Ectodermal cell (in vitro differentiated cells): ENCODE results near the gene C14orf119.

Experiments
- H3K27ac ChIP-seq: 2 replicates; pipeline ENCODE4 v1.7.0; 2013; ENCODE audit warnings: mild to moderate bottlenecking, low read depth, low read length; ENCODE audit not compliant: insufficient read depth, poor library complexity, severe bottlenecking
- H3K27me3 ChIP-seq: 2 replicates; pipeline ENCODE4 v1.7.0; 2013; ENCODE audit warnings: mild to moderate bottlenecking, low read length; ENCODE audit not compliant: insufficient read depth, control insufficient read depth, poor library complexity, severe bottlenecking
- H3K36me3 ChIP-seq: one replicate; pipeline ENCODE4 v1.7.0; 2013; ENCODE audit warnings: low read length; ENCODE audit not compliant: control insufficient read depth, insufficient read depth
- H3K4me1 ChIP-seq: one replicate; pipeline ENCODE4 v1.7.0; 2013; ENCODE audit warnings: low read length; ENCODE audit not compliant: control insufficient read depth, insufficient read depth
- H3K4me3 ChIP-seq: 2 replicates; pipeline ENCODE4 v1.7.0; 2013; ENCODE audit warnings: low read depth, low read length, control low read depth; ENCODE audit not compliant: insufficient read depth
- H3K9me3 ChIP-seq: 2 replicates; pipeline ENCODE4 v1.7.0; 2013; ENCODE audit warnings: mild to moderate bottlenecking, low read length, moderate library complexity; ENCODE audit not compliant: control insufficient read depth
- WGBS, 2 experiments: methylation state at CpG; one replicate each; pipeline ENCODE4 v1.1.7; 2013; ENCODE audit warnings: missing lambda C conversion rate in 2 of 2; 5-methylcytosine and 5-hydroxymethylcytosine counted together

C14orf119 gene

DNA sequence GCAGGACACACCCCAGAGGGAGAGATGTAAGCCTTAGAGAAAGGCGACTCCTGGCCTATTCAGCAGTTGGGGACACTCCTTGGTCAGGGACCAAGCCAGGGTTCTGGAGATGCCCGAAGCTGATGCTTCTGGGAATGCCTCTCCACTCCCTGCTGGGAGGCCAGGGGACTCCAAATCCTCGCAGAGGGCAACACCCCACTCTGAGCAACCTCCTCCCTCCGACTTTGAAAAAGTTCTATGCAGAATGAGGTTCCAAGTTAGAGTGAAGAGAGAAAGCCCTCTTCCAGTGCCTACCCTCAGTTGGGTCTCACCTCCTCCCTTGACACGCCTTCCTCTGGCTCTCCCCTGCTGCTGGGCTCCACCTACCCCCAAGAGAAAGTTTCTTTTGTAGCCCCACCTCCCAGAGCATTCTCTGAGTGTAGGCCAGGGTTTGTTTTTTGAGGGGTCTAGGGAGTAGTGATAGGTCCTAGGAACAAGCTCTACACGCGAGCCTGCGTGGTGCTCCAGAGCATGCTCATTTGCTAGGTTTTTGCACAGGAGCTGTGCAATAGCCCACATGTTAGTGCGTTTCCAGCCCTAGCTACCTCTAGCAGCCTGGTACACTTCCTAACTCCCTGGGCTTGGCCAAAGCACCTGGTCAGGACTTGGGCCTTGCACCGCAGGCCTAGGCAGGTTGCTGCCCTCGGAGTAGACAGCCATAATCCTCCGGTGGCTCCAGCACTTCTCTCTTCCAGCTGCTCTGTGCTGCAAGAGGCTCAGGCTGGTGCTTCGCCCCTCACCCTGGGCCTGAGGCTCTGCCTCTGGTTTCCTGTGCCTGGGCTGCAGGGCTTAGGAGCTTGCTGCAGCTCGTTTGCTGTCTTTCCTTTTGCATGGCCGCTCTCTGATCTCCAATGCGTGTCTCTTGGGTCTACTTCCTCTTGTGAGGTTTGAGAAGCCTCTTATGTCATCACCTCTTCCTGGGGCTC lies 24.3 kb downstream of the C14orf119 start:
- 74 to 75% methylated on average over 16 of the region's 16 CpGs for WGBS, 2 experiments
- no peaks in the 10 kb centered on the region for H3K9me3 ChIP-seq
- no peaks in the 10 kb centered on the region for H3K27me3 ChIP-seq
- peaks cover 16% of the 10 kb centered on the region for H3K4me1 ChIP-seq
- H3K36me3 ChIP-seq: no peaks in the 10 kb centered on the region
- H3K27ac ChIP-seq: no peak overlapping the region
- H3K4me3 ChIP-seq: no peak overlapping the region

DNA sequence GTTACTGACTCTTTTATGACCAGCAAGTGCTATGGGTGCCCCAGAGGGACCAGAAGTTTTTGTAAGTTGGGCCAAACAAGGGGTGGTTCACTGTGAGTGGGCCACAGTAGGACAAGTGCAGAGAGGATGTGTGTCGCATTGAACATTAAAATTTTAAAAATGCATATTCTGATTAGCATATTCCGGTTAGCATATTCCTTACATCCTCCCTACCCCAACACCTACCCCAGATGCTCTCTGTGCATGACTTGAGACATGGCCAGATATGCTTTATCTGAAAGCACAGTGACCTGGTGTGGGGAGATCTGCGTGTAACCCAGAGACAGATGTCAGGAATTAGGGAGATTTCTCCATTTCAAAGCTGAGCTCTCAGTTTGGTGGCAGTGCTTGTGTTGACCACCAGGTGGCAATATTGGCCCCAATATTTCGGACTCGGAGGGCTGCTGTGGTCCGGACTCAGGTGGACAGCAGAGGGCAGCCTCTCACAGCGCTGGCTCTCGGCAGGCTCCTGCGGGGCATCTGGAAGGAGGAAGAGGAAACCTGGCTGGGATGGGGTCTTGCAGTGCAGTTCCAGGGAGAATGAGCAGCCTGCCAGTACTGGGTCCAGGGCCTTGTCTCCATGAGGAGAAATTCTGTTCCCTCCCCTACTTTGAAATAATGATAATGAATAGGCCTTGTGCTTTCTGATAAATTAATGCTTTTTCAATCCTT lies 25.4 kb downstream of the C14orf119 start:
- H3K9me3 ChIP-seq: no peaks in the 10 kb centered on the region
- no peaks in the 10 kb centered on the region for H3K27me3 ChIP-seq
- H3K27ac ChIP-seq: peak overlapping the region; percentile 16
- H3K4me1 ChIP-seq: peaks cover 16% of the 10 kb centered on the region
- 14 to 23% methylated on average over 8 to 9 of the region's 9 CpGs for WGBS, 2 experiments
- no peaks in the 10 kb centered on the region for H3K36me3 ChIP-seq
- H3K4me3 ChIP-seq: no peak overlapping the region

DNA sequence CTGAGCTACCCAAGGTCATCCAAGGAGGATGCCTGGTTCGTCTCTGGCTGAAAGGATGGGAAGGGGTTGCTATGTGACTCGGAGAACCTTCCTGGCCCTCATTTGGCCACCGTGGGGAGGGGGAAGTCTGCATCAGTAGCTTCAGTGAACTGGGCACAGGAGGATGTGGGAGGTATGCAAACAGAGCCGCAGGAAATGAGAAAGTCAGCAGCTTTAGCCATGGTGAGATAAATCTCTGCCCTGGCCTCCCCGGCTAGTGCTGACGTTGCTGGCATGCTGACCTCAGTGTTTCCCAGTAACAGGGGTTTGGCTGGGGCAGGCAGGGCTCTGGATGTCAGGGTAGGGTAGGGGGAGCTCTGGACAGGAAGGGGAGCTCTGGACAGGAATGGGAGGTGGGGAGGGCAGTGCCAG lies 26.1 kb downstream of the C14orf119 start:
- H3K36me3 ChIP-seq: no peaks in the 10 kb centered on the region
- 54 to 59% methylated on average over 6 of the region's 6 CpGs for WGBS, 2 experiments
- H3K4me3 ChIP-seq: no peak overlapping the region
- peaks cover 16% of the 10 kb centered on the region for H3K4me1 ChIP-seq
- peak overlapping the region; percentile 16 for H3K27ac ChIP-seq
- no peaks in the 10 kb centered on the region for H3K9me3 ChIP-seq
- H3K27me3 ChIP-seq: no peaks in the 10 kb centered on the region

DNA sequence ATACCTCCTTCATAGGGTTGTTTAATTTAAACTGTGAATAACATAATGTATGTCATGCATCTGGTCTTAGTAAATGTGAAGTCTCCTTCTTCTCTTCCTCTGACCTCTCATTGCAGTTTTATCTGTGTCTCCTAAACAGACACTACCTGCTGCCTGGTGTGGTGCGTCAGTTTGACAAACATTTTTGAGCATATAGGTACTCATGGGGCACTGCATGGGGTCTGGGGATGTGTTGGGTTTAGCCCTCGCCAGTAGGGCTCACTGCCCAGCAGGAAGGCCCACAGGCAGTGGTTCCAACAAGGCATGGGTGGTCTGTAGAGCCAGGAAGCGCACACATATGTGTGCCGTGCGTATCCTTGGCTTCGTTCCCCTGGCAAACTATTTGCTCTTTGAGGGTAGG lies 26.8 kb downstream of the C14orf119 start:
- WGBS, 2 experiments: 86 to 89% methylated on average over 6 of the region's 6 CpGs
- no peaks in the 10 kb centered on the region for H3K9me3 ChIP-seq
- peak overlapping the region; percentile 16 for H3K27ac ChIP-seq
- H3K27me3 ChIP-seq: no peaks in the 10 kb centered on the region
- H3K4me1 ChIP-seq: peaks cover 16% of the 10 kb centered on the region
- H3K36me3 ChIP-seq: no peaks in the 10 kb centered on the region
- no peak overlapping the region for H3K4me3 ChIP-seq

DNA sequence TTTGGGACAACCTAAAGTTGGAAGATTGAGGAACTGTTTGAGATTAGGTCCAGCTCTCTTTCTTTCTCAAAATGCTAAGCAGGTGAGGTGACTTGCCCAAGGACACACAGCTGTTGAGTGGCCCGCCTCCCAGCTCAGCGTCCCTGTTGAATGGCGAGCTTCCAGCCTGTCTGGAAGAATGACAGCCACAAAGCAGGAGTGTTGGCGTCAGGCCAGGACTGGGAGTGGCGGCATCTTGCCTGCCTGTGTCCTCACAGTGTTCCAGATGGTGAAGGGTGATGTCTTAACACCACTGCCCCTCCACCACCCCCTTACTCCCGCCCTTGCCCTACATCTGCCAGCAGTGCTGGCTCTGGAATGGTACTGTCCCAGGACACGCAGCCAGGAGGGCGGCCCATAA lies 28.1 kb downstream of the C14orf119 start:
- peaks cover 16% of the 10 kb centered on the region for H3K4me1 ChIP-seq
- H3K9me3 ChIP-seq: no peaks in the 10 kb centered on the region
- WGBS, 2 experiments: 85 to 89% methylated on average over 8 of the region's 8 CpGs
- H3K4me3 ChIP-seq: no peak overlapping the region
- H3K27ac ChIP-seq: no peak overlapping the region
- H3K27me3 ChIP-seq: no peaks in the 10 kb centered on the region
- H3K36me3 ChIP-seq: no peaks in the 10 kb centered on the region

DNA sequence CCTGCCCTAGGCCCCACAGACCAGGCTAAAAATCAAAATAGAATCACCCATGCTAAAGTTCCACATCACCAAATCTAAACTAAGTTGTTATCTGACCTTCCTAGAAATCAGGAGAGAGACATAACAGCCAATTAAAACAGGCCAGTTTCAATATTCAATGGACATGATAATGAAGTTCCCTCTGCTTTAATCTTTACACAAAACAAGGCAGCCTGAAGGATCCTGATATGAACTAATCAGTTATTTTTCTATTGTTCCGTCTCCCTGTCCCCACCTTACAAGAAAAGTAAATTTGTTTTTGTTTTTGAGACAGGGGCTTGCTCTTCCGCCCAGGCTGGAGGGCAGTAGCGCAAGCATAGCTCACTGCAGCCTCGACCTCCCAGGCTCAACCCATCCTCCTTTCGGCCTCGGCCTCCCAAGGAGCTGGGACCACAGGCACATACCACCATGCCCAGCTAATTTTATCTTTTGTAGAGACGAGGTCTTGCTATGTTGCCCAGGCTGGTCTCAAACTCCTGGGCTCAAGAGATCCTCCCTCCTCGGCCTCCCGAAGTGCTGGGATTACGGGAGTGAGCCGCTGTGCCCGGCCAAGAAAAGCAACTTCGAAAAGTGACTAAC lies 29.1 kb downstream of the C14orf119 start:
- peaks cover 16% of the 10 kb centered on the region for H3K4me1 ChIP-seq
- H3K36me3 ChIP-seq: no peaks in the 10 kb centered on the region
- H3K27ac ChIP-seq: no peak overlapping the region
- 91 to 93% methylated on average over 13 of the region's 13 CpGs for WGBS, 2 experiments
- no peaks in the 10 kb centered on the region for H3K9me3 ChIP-seq
- H3K4me3 ChIP-seq: no peak overlapping the region
- H3K27me3 ChIP-seq: no peaks in the 10 kb centered on the region

DNA sequence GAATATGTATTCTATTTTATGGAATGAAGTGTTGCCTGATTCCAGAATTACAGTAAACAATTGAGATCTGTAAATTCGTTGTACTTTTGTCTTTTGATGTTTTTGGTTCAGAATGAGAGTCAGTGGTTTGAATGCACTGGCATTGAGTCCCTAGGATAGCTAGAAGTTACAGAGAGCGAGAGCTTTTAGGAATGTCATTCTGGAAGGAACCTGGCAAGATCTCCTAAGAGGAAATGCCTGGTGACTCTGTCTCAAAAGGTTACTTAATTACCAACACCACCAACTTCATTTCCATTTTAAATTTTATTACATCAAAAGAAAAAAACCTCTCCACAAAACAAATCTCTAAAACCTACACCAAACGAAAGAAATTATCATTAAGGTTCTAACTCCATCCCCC lies 29.7 kb downstream of the C14orf119 start:
- Histone ChIP-seq H3K9me3 (no peaks in the 10 kb centered on the region), H3K27ac (no peak overlapping the region), H3K27me3 (no peaks in the 10 kb centered on the region), H3K4me3 (no peak overlapping the region), H3K4me1 (peaks cover 12% of the 10 kb centered on the region), H3K36me3 (no peaks in the 10 kb centered on the region)
- WGBS, 2 experiments: 82 to 93% methylated on average over 3 of the region's 3 CpGs

DNA sequence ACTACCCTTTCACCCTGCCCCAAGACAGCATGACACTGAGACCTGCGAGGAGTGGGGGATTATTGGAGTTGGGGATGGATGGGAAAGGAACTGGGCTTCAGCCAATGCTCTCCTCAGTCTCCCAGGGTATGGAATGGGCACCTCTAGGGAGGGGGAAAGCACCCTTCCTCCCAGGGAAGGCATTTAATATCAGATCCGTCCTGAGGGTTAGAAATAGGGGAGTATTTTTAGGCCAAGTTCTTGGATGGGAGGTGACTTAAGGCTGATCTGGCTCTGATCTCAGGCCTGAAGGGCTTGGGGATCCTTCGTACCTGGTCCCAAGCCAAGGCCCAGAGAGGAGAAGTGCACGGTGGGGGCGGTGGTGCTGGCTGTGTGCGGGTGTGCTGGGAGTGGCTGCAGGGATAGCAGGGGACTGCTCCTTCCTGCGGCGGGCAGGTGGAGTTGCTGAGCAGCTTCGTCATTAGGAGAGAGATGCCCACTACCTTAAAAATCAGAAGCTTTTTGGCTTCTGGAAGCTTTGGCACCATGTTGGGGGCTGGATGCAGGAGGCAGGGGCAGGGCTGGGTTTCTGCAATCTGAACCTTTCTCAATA lies 30.7 kb downstream of the C14orf119 start:
- no peak overlapping the region for H3K4me3 ChIP-seq
- H3K36me3 ChIP-seq: no peaks in the 10 kb centered on the region
- no peaks in the 10 kb centered on the region for H3K9me3 ChIP-seq
- no peaks in the 10 kb centered on the region for H3K27me3 ChIP-seq
- no peak overlapping the region for H3K27ac ChIP-seq
- peaks cover 12% of the 10 kb centered on the region for H3K4me1 ChIP-seq
- WGBS, 2 experiments: 89 to 94% methylated on average over 9 of the region's 9 CpGs

DNA sequence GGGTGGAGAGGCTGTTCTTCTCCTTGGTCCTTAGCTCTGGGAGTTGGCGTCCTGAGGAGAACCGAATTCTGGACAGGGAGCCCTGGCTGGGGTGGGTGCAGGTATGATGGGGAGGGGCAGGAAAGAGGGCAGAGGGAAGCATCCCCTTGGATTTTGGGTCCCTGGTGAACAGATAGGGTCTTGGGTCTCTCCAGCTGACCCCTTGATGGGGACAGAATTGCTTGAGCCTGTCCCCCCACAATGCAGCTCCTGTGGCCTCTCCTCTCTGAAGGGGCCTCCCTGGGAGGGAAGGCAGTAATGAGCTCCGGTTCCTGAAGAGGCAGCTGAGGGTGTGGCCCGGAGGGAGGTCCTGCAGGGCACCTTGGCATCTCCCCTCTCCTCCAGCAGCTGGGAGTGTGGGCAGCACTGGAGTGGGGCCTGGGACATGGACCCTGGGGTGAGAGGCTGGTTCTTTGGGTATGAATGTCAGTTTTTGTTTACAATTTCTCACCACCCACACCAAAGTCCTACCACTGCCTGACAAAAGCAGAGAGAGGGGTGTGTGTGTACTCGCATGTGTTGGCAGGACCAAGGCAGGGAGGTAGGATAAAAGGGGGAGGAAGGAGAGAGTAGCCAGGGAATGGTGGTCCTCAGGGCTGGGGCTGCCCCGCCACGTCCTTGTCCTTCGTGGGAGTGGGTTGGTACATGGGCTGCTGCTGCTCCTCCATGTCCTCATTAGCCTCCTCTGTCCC lies 31.4 kb downstream of the C14orf119 start:
- 90 to 96% methylated on average over 8 of the region's 8 CpGs for WGBS, 2 experiments
- H3K27me3 ChIP-seq: no peaks in the 10 kb centered on the region
- no peaks in the 10 kb centered on the region for H3K36me3 ChIP-seq
- H3K4me1 ChIP-seq: peaks cover 7% of the 10 kb centered on the region
- no peak overlapping the region for H3K4me3 ChIP-seq
- H3K27ac ChIP-seq: no peak overlapping the region
- no peaks in the 10 kb centered on the region for H3K9me3 ChIP-seq
